Ovary (tissue), 3 donors: ENCODE data around the gene CDC26.

ENCODE experiments used
- EP300 ChIP-seq: sonication (generic); formaldehyde crosslinking; IDR thresholded peaks from one replicate; pipeline ENCODE4 v1.6.1; 2017; ENCODE audit warnings: antibody characterized with exemption
- TF ChIP-seq, protein P1 (sequence below), 3 donors: fragments of 450-650 bp in 2 of 3; fragments of 200-600 bp in 1 of 3; IDR thresholded peaks; one replicate each; pipeline versions ENCODE4 v1.5.1 to v1.8.0; 2016 to 2022; ENCODE audit warnings: antibody characterized with exemption in 3 of 3, mild to moderate bottlenecking in 1 of 3
- donor health status: DM: no; HTN: no; CAD: no.

DNA sequence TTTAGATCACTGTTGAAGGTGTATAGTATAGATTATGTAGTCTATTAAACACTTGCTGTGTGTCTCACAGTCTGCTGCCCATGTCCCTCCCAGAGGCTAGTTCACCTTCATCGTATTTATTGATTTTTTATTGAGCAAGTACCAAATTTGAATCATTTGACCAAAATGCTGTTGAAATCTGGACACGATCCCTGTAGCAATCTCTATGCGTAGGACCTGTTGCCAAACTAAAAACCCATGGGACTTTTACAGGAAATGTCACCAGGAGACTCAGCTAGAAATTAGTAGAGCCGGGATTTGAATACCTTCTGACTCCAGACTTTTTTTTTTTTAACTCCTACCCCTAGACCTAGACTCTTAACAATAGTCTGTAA lies 36.5 kb downstream of the CDC26 start:
- TF ChIP-seq, protein P1, sequence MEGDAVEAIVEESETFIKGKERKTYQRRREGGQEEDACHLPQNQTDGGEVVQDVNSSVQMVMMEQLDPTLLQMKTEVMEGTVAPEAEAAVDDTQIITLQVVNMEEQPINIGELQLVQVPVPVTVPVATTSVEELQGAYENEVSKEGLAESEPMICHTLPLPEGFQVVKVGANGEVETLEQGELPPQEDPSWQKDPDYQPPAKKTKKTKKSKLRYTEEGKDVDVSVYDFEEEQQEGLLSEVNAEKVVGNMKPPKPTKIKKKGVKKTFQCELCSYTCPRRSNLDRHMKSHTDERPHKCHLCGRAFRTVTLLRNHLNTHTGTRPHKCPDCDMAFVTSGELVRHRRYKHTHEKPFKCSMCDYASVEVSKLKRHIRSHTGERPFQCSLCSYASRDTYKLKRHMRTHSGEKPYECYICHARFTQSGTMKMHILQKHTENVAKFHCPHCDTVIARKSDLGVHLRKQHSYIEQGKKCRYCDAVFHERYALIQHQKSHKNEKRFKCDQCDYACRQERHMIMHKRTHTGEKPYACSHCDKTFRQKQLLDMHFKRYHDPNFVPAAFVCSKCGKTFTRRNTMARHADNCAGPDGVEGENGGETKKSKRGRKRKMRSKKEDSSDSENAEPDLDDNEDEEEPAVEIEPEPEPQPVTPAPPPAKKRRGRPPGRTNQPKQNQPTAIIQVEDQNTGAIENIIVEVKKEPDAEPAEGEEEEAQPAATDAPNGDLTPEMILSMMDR (IDR thresholded peaks at IDR 0.05), result no peak
- no peak for TF ChIP-seq EP300
